ENCODE measurements around the gene LTBP1. TPM values are rescaled to one million over a fixed set of nuclear protein-coding genes. Genes with fewer than 3 reads are reported as not detected.

The LTBP1 gene
- total and polyA plus RNA-seq, 10 of the 15 experiments (the other 5 are each of a cell fraction or from before 2014, with no cell fraction given): 0.01 to 0.28 (median 0.12) TPM; not detected in 2

- WGBS (ENCODE audit: insufficient coverage, insufficient replicate concordance, low lambda C conversion rate, missing lambda C conversion rate): 44% methylated on average over 1 of the region's 1 CpG
- CTCF ChIA-PET: no interaction called here
Observed at GRCh38 chr2:33316328-33316727, 369.6 kb downstream of the LTBP1 start.

More at GRCh38 chr2:33316328-33316727, 369.6 kb downstream of the LTBP1 start:
- no peaks in the 10 kb centered on the region for H3K36me3 ChIP-seq (ENCODE audit: control insufficient read depth in 2 of 2, insufficient read depth in 2 of 2, low read length in 1 of 2)
- no peaks in the 10 kb centered on the region for H4K20me1 ChIP-seq (ENCODE audit: control insufficient read depth, insufficient read depth)
- no peak overlapping the region for H3K27ac ChIP-seq (ENCODE audit: control insufficient read depth, insufficient read depth)
- no peaks in the 10 kb centered on the region for H3K4me1 ChIP-seq (ENCODE audit: control insufficient read depth, insufficient read depth, low read length)
- intact Hi-C loops (cut with micrococcal nuclease; ENCODE audit: unreplicated experiment) (no loop called here), in situ Hi-C loops (cut with MboI) (no loop called here)
- no peak overlapping the region for H3K9ac ChIP-seq (ENCODE audit: control insufficient read depth, insufficient read depth, low read length)
- no peak for FAIRE-seq
- no TSS peak for BruUV-seq (replicated peaks)
- no peaks in the 10 kb centered on the region for H3K79me2 ChIP-seq (ENCODE audit: control insufficient read depth, insufficient read depth, low read length)
- ATAC-seq: no peak
- TF ChIP-seq KAT2A (conservative IDR thresholded peaks at IDR 0.05; ENCODE audit: control insufficient read depth, low read depth, low read length) (no peak), TCF12 (IDR thresholded peaks at IDR 0.05; ENCODE audit: low read depth, low read length) (no peak), ZZZ3 (IDR thresholded peaks at IDR 0.05; ENCODE audit: control insufficient read depth, insufficient read length, low read depth) (no peak), ZNF207 (IDR thresholded peaks at IDR 0.05; ENCODE audit: borderline replicate concordance) (no peak), IKZF1 (conservative IDR thresholded peaks at IDR 0.05) (no peak), BCL11A (IDR thresholded peaks at IDR 0.05; ENCODE audit: low read depth, low read length) (no peak), RCOR1 (conservative IDR thresholded peaks at IDR 0.05; ENCODE audit: low read depth, low read length) (no peak), PBX3 (IDR thresholded peaks at IDR 0.05; ENCODE audit: insufficient replicate concordance, low read depth, low read length) (no peak), GATAD2B (conservative IDR thresholded peaks at IDR 0.05; ENCODE audit: low read depth) (no peak), EP300 (IDR thresholded peaks at IDR 0.05; ENCODE audit: borderline replicate concordance in 1 of 2, control insufficient read depth in 1 of 2, low read depth in 2 of 2, low read length in 2 of 2) (no peak), BMI1 (IDR thresholded peaks at IDR 0.05; ENCODE audit: borderline replicate concordance) (no peak), MLLT1 (IDR thresholded peaks at IDR 0.05) (no peak)
- TF ChIP-seq, protein P1, sequence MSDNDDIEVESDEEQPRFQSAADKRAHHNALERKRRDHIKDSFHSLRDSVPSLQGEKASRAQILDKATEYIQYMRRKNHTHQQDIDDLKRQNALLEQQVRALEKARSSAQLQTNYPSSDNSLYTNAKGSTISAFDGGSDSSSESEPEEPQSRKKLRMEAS (IDR thresholded peaks at IDR 0.05; ENCODE audit: low read depth, low read length): no peak
- peaks cover 2 to 3% of the 10 kb centered on the region in 2 experiments; a peak in 1 of 4 replicates for H3K27me3 ChIP-seq (replicated peaks in 1 of 2; ENCODE audit: control insufficient read depth in 2 of 2, insufficient read depth in 2 of 2, low read length in 1 of 2)
- no peak for DNase-seq (ENCODE audit: low read depth, low spot score)
- RAD21 ChIA-PET (ENCODE audit: unreplicated experiment): no interaction called here
- no peak overlapping the region for H3K4me2 ChIP-seq (ENCODE audit: control insufficient read depth, insufficient read depth)
- SMC1A ChIA-PET (ENCODE audit: uncharacterized antibody, unreplicated experiment): no interaction called here
- H3K4me3 ChIP-seq: no peak overlapping the region
- POLR2A ChIA-PET: no interaction called here
- H2AFZ ChIP-seq (ENCODE audit: control insufficient read depth, low read depth, low read length): no peak overlapping the region
- no peaks in the 10 kb centered on the region for H3K9me3 ChIP-seq (replicated peaks; ENCODE audit: control insufficient read depth, insufficient read depth, low read length)

Measured in GM12878 (cell line).